C4-2B (cell line): ENCODE measurements around the gene RIN3.
A peak's percentile ranks its signal among the peaks of the same experiment; 100 is the strongest.

ENCODE experiments used
- H3K27ac ChIP-seq: fragments of 450-650 bp; 2 replicates; pipeline ENCODE4 v1.5.1; 2017
- ZFX ChIP-seq: fragments of 450-650 bp; IDR thresholded peaks from 2 replicates; pipeline ENCODE4 v1.6.1; 2017
- TF ChIP-seq, protein P1 (sequence below): fragments of 450-650 bp; conservative IDR thresholded peaks from 2 replicates; pipeline ENCODE4 v1.5.1; 2017; ENCODE audit warnings: mild to moderate bottlenecking

Gene RIN3

GRCh38 chr14:92641306-92641705 lies 127.7 kb downstream of the RIN3 start:
- no peak overlapping the region for H3K27ac ChIP-seq
- no peak for TF ChIP-seq ZFX
- TF ChIP-seq, protein P1, sequence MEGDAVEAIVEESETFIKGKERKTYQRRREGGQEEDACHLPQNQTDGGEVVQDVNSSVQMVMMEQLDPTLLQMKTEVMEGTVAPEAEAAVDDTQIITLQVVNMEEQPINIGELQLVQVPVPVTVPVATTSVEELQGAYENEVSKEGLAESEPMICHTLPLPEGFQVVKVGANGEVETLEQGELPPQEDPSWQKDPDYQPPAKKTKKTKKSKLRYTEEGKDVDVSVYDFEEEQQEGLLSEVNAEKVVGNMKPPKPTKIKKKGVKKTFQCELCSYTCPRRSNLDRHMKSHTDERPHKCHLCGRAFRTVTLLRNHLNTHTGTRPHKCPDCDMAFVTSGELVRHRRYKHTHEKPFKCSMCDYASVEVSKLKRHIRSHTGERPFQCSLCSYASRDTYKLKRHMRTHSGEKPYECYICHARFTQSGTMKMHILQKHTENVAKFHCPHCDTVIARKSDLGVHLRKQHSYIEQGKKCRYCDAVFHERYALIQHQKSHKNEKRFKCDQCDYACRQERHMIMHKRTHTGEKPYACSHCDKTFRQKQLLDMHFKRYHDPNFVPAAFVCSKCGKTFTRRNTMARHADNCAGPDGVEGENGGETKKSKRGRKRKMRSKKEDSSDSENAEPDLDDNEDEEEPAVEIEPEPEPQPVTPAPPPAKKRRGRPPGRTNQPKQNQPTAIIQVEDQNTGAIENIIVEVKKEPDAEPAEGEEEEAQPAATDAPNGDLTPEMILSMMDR = no peak

DNA sequence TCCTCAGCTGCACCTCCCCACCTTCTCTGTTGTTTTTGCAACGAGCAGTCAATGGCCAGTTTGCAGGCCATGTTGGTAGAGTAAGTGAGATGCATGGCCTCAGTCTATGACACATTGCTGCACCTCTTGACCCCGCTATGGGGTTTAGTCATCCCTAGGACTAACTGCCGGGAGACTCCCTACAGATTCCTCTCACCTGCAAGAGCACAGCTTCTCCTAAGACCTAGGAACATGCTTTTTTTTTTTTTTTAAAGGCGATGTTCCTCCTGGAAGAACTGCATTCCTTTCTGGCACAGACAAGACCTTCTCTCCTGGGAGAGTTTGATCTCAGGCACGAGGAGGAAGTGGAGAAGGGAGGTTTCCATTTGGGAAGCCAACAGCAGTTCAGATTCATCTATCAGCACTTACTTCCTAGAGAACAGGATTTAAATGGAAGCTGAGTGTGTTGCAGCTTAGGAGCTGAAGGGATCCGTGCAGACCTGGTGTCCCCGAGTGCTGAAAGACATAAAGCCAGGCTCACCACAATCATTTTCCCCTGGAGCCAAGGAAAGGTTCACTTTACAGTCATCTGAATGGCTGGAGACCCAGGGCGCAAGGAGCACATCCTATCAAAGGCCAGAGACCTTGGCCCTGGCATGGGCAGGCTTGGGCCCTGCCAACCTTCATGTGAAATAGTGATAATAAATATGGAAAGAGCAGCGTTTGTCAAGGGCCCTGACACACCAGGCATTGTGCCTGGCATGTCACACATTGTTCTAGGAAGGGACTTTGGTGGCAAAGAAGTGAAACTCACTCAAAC lies 130.8 kb downstream of the RIN3 start:
- H3K27ac ChIP-seq = peak overlapping the region; percentile 51
- TF ChIP-seq, protein P1 = no peak
- no peak for TF ChIP-seq ZFX

- H3K27ac ChIP-seq = peak overlapping the region; percentile 51
- TF ChIP-seq ZFX = no peak
- TF ChIP-seq, protein P1 = no peak
These were observed 131.5 kb downstream of the RIN3 start for GRCh38 chr14:92644970-92645515.

- H3K27ac ChIP-seq = peak overlapping the region; percentile 77
- TF ChIP-seq, protein P1 = no peak
- no peak for TF ChIP-seq ZFX
These were observed 132.4 kb downstream of the RIN3 start for GRCh38 chr14:92645841-92646478.

GRCh38 chr14:92646952-92647796 lies 133.6 kb downstream of the RIN3 start:
- H3K27ac ChIP-seq = peak overlapping the region; percentile 77

DNA sequence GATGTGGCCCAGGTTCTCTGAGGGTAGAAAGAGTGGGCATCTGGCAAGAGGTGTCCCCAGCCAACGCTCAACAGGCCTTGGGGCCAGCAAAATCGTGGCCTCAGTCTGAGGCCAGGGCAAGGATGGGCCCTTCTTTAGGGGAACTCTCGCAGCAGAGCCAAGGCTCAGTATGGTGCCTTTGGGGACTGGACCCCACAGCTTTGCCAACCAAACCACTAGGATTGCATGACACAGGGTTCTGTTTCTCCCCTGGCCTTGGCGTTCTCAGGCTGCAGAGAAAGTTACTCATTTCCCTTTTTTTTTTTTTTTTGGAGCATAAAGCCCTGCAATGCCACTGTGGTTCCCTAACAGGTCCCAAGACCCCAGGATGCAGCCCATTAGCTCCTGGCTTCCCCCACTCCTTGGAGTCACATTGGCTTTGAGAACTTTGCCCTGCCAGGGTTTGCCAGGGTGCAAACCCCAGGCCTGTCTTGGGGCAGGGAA lies 134.3 kb downstream of the RIN3 start:
- H3K27ac ChIP-seq = peak overlapping the region; percentile 77
- TF ChIP-seq, protein P1 = no peak
- no peak for TF ChIP-seq ZFX

More at GRCh38 chr14:92646952-92647796, 133.6 kb downstream of the RIN3 start:
- TF ChIP-seq ZFX = no peak
- TF ChIP-seq, protein P1 = no peak
